Activated naive CD8-positive, alpha-beta T cell (primary cell): ENCODE data around the gene HOXD10.
A peak's percentile ranks its signal among the peaks of the same experiment; 100 is the strongest.

Experiments
- H3K27ac Mint-ChIP-seq: one replicate; pipeline ENCODE4 v1.8.0; 2021; ENCODE audit warnings: mixed read lengths
- H3K27me3 Mint-ChIP-seq: one replicate; pipeline ENCODE4 v1.8.0; 2021; ENCODE audit warnings: mixed read lengths
- H3K36me3 Mint-ChIP-seq: one replicate; pipeline ENCODE4 v1.8.0; 2021; ENCODE audit warnings: mixed read lengths
- H3K4me1 Mint-ChIP-seq: one replicate; pipeline ENCODE4 v1.8.0; 2021; ENCODE audit warnings: low read depth, mixed read lengths
- H3K4me3 Mint-ChIP-seq: one replicate; pipeline ENCODE4 v1.8.0; 2021; ENCODE audit warnings: mild to moderate bottlenecking, mixed read lengths
- H3K9me3 Mint-ChIP-seq: one replicate; pipeline ENCODE4 v1.8.0; 2021; ENCODE audit warnings: low read depth, mixed read lengths

HOXD10 gene

GRCh38 chr2:176105078-176105729 lies 11.4 kb upstream of the HOXD10 start:
- H3K4me3 Mint-ChIP-seq, result no peak overlapping the region
- no peak overlapping the region for H3K27ac Mint-ChIP-seq
- H3K4me1 Mint-ChIP-seq, result peaks cover 30% of the 10 kb centered on the region
- H3K9me3 Mint-ChIP-seq, result no peaks in the 10 kb centered on the region
- peaks cover 56% of the 10 kb centered on the region for H3K27me3 Mint-ChIP-seq
- no peaks in the 10 kb centered on the region for H3K36me3 Mint-ChIP-seq

- Mint-ChIP-seq H3K27me3 (peaks cover 59% of the 10 kb centered on the region), H3K27ac (no peak overlapping the region), H3K4me3 (peak overlapping the region; percentile 84), H3K4me1 (peaks cover 30% of the 10 kb centered on the region), H3K9me3 (no peaks in the 10 kb centered on the region), H3K36me3 (no peaks in the 10 kb centered on the region)
These were observed 10.6 kb upstream of the HOXD10 start for GRCh38 chr2:176105730-176106580.

GRCh38 chr2:176106581-176107539 lies 9.7 kb upstream of the HOXD10 start, which contains the start of gene HOXD11:
TSS of gene HOXD11 (plus strand) at chr2:176107280. CDS start at chr2:176107356, 76 bp downstream.
- Mint-ChIP-seq H3K27ac (peak within 1 kb of the TSS; percentile 41), H3K36me3 (peaks cover 2% of the 10 kb centered on the region), H3K4me3 (peak within 1 kb of the TSS; percentile 84), H3K4me1 (peaks cover 32% of the 10 kb centered on the region), H3K27me3 (peaks cover 61% of the 10 kb centered on the region), H3K9me3 (no peaks in the 10 kb centered on the region)

- peaks cover 58% of the 10 kb centered on the region for H3K27me3 Mint-ChIP-seq
- H3K9me3 Mint-ChIP-seq, result no peaks in the 10 kb centered on the region
- H3K27ac Mint-ChIP-seq, result no peak overlapping the region
- peaks cover 32% of the 10 kb centered on the region for H3K4me1 Mint-ChIP-seq
- H3K36me3 Mint-ChIP-seq, result peaks cover 2% of the 10 kb centered on the region
- H3K4me3 Mint-ChIP-seq, result no peak overlapping the region
These were observed 8.8 kb upstream of the HOXD10 start for GRCh38 chr2:176107731-176108181.

- H3K4me1 Mint-ChIP-seq, result peaks cover 28% of the 10 kb centered on the region
- peaks cover 61% of the 10 kb centered on the region for H3K27me3 Mint-ChIP-seq
- peaks cover 2% of the 10 kb centered on the region for H3K36me3 Mint-ChIP-seq
- no peaks in the 10 kb centered on the region for H3K9me3 Mint-ChIP-seq
- peak overlapping the region; percentile 25 for H3K27ac Mint-ChIP-seq
- H3K4me3 Mint-ChIP-seq, result peak overlapping the region; percentile 23
These were observed 7.2 kb upstream of the HOXD10 start for GRCh38 chr2:176109192-176109901.

GRCh38 chr2:176109946-176110345 lies 6.6 kb upstream of the HOXD10 start:
- Mint-ChIP-seq H3K4me1 (peaks cover 23% of the 10 kb centered on the region), H3K27me3 (peaks cover 60% of the 10 kb centered on the region), H3K27ac (peak overlapping the region; percentile 25), H3K9me3 (no peaks in the 10 kb centered on the region), H3K4me3 (no peak overlapping the region), H3K36me3 (peaks cover 2% of the 10 kb centered on the region)

GRCh38 chr2:176110415-176111308 lies 5.9 kb upstream of the HOXD10 start:
- no peak overlapping the region for H3K4me3 Mint-ChIP-seq
- no peak overlapping the region for H3K27ac Mint-ChIP-seq
- no peaks in the 10 kb centered on the region for H3K9me3 Mint-ChIP-seq

GRCh38 chr2:176111309-176111663 lies 5.3 kb upstream of the HOXD10 start:
- Mint-ChIP-seq H3K27ac (no peak overlapping the region), H3K27me3 (peaks cover 53% of the 10 kb centered on the region), H3K4me1 (peaks cover 13% of the 10 kb centered on the region), H3K9me3 (no peaks in the 10 kb centered on the region), H3K36me3 (peaks cover 2% of the 10 kb centered on the region), H3K4me3 (no peak overlapping the region)

More at GRCh38 chr2:176110415-176111308, 5.9 kb upstream of the HOXD10 start:
- H3K36me3 Mint-ChIP-seq, result peaks cover 2% of the 10 kb centered on the region
- H3K27me3 Mint-ChIP-seq, result peaks cover 56% of the 10 kb centered on the region
- peaks cover 19% of the 10 kb centered on the region for H3K4me1 Mint-ChIP-seq

GRCh38 chr2:176111846-176112374 lies 4.7 kb upstream of the HOXD10 start:
- Mint-ChIP-seq H3K27me3 (peaks cover 55% of the 10 kb centered on the region), H3K36me3 (peaks cover 4% of the 10 kb centered on the region), H3K4me3 (no peak overlapping the region), H3K27ac (no peak overlapping the region), H3K9me3 (no peaks in the 10 kb centered on the region), H3K4me1 (peaks cover 11% of the 10 kb centered on the region)

- Mint-ChIP-seq H3K27me3 (peaks cover 55% of the 10 kb centered on the region), H3K4me3 (no peak overlapping the region), H3K27ac (peak overlapping the region; percentile 22), H3K4me1 (peaks cover 8% of the 10 kb centered on the region), H3K9me3 (no peaks in the 10 kb centered on the region), H3K36me3 (peaks cover 4% of the 10 kb centered on the region)
These were observed 3.9 kb upstream of the HOXD10 start for GRCh38 chr2:176112375-176113302.

- peaks cover 3% of the 10 kb centered on the region for H3K9me3 Mint-ChIP-seq
- peaks cover 7% of the 10 kb centered on the region for H3K36me3 Mint-ChIP-seq
- H3K27ac Mint-ChIP-seq, result no peak overlapping the region
- no peak overlapping the region for H3K4me3 Mint-ChIP-seq
- H3K4me1 Mint-ChIP-seq, result peaks cover 6% of the 10 kb centered on the region
- H3K27me3 Mint-ChIP-seq, result peaks cover 61% of the 10 kb centered on the region
These were observed 2.3 kb upstream of the HOXD10 start for GRCh38 chr2:176114120-176114929.
